Pancreas (tissue), 10 donors: Measurements from ENCODE around the gene CYB5R2. TPM values are rescaled to one million over a fixed set of nuclear protein-coding genes. Genes with fewer than 3 reads are reported as not detected.

Source experiments
- ATAC-seq, 4 donors: fragments of 200-7000 bp; cut with Tn5 transposase; one replicate each; pipeline versions ENCODE4 v1.8.0 to v1.9.1; 2020; ENCODE audit warnings: mild to moderate bottlenecking in 4 of 4, moderate library complexity in 4 of 4
- DNase-seq, 6 donors: peaks; one replicate each; pipeline ENCODE4 v3.0.0-alpha.2; 2020
- FAIRE-seq: peaks from 2 replicates; lab custom pipeline; 2012; peaks lifted over from hg19 to GRCh38; lab: Jason Lieb, UNC
- H3K27ac ChIP-seq, 4 donors: fragments of 200-600 bp; sonication (generic); 1 replicate in 3 of 4; 2 replicates in 1 of 4; pipeline versions ENCODE4 v1.5.0 to v1.8.0; 2020
- H3K27me3 ChIP-seq, 4 donors: fragments of 200-600 bp; one replicate each; pipeline ENCODE4 v1.8.0; 2021
- H3K36me3 ChIP-seq, 3 donors: fragments of 200-600 bp; sonication (generic) in 1 of 3; one replicate each; pipeline versions ENCODE4 v1.5.0 to v1.8.0; 2020 to 2021
- H3K4me1 ChIP-seq, 3 donors: fragments of 200-600 bp; one replicate each; pipeline ENCODE4 v1.8.0; 2021
- H3K4me3 ChIP-seq, 4 donors: fragments of 200-600 bp; sonication (generic) in 2 of 4; one replicate each; pipeline versions ENCODE4 v1.5.0 to v1.8.0; 2020 to 2021
- H3K9me3 ChIP-seq, 4 donors: fragments of 200-600 bp; one replicate each; pipeline ENCODE4 v1.8.0; 2021
- CTCF ChIP-seq, 4 donors: fragments of 200-600 bp; sonication (generic) in 3 of 4; IDR thresholded peaks; one replicate each; pipeline versions ENCODE4 v1.5.0 to v1.8.0; 2021; ENCODE audit warnings: antibody characterized with exemption in 4 of 4
- WGBS, 2 donors: extraction: QIAGEN DNeasy Blood & Tissue Kit; methylation state at CpG; one replicate each; pipeline ENCODE4 v1.1.7; 2013; 5-methylcytosine and 5-hydroxymethylcytosine counted together
- intact Hi-C, 3 donors: fragments of 100-400 bp; cut with DNase I; formaldehyde crosslinking; loops; one replicate each; pipeline versions ENCODE4 v1.11.1 to v1.14.2; 2022
- polyA plus RNA-seq, 2 donors: library from polyadenylated mRNA; stranded (reverse); fragments of 200-250 nt; gene quantifications; one replicate each; pipeline ENCODE4 v1.2.3, GENCODE V29; 2013
- total RNA-seq, 6 donors: library from RNA; stranded (reverse); fragmentation: NEBNext Ultra II Directional in 4 of 6; extraction: Animal tissue kit (Norgen Biotek cat#: 25700) in 4 of 6; gene quantifications; one replicate each; pipeline versions ENCODE4 v1.2.1 to v1.2.4, GENCODE V29; 2021 to 2023
- donor health status: healthy with polysubstance abuse.
- donor health status: DM: no; HTN: no; CAD: no; lungs with moderate emphysema.
- donor health status: DM: no; HTN: no; CAD: no.
- donor health status: control.
- donor health status: control.
- donor health status: Bipolar disorder and iron deficiency.
- donor health status: DM: yes; HTN: yes; CAD: no.
- donor health status: DM: no; HTN: no; CAD: no.
- donor health status: DM: no; HTN: no; CAD: no.
- donor health status: DM: yes; HTN: yes; CAD: no.

Gene CYB5R2
- total and polyA plus RNA-seq, 8 donors: 1.4 to 3.5 (median 1.9) TPM

GRCh38 chr11:7642747-7643146 lies 30.6 kb downstream of the CYB5R2 start:
- intact Hi-C loops: no loop called here
- 34 to 42% methylated on average over 4 of the region's 4 CpGs for whole genome bisulfite sequencing, 2 donors
- no peak overlapping the region for H3K4me3 ChIP-seq
- H3K9me3 ChIP-seq: no peaks in the 10 kb centered on the region
- FAIRE-seq (no peak), DNase-seq (no peak), ATAC-seq (no peak)
- peaks cover 0 to 4% (median 0%) of the 10 kb centered on the region in 3 donors for H3K4me1 ChIP-seq
- H3K27ac ChIP-seq: no peak overlapping the region
- TF ChIP-seq CTCF (IDR thresholded peaks at IDR 0.05): no peak
- peaks cover 0 to 39% (median 7%) of the 10 kb centered on the region in 3 donors for H3K36me3 ChIP-seq
- no peaks in the 10 kb centered on the region for H3K27me3 ChIP-seq

GRCh38 chr11:7640816-7641215 lies 32.5 kb downstream of the CYB5R2 start:
- DNase-seq: no peak
- intact Hi-C loops: no loop called here
- WGBS, 2 donors: 82 to 86% methylated on average over 6 of the region's 6 CpGs
- Histone ChIP-seq H3K27me3 (no peaks in the 10 kb centered on the region), H3K4me1 (peaks cover 0 to 4% (median 0%) of the 10 kb centered on the region in 3 donors), H3K4me3 (no peak overlapping the region), H3K27ac (no peak overlapping the region), H3K9me3 (no peaks in the 10 kb centered on the region), H3K36me3 (peaks cover 0 to 42% (median 7%) of the 10 kb centered on the region in 3 donors)
- ATAC-seq: no peak
- FAIRE-seq: no peak
- TF ChIP-seq CTCF (IDR thresholded peaks at IDR 0.05): no peak

- Histone ChIP-seq H3K9me3 (no peaks in the 10 kb centered on the region), H3K27ac (no peak overlapping the region), H3K36me3 (peaks cover 0 to 51% (median 15%) of the 10 kb centered on the region in 3 donors), H3K4me3 (no peak overlapping the region), H3K4me1 (peaks cover 0 to 4% (median 0%) of the 10 kb centered on the region in 3 donors), H3K27me3 (no peaks in the 10 kb centered on the region)
- ATAC-seq (peak; percentile 55 to 79 (median 70)), FAIRE-seq (no peak), DNase-seq (peak in 1 of 6 donors; percentile 50)
- no peak for TF ChIP-seq CTCF (IDR thresholded peaks at IDR 0.05)
- intact Hi-C loops: no loop called here
- WGBS, 2 donors: 37 to 49% methylated on average over 5 of the region's 5 CpGs
Measured at GRCh38 chr11:7639643-7640025, 33.7 kb downstream of the CYB5R2 start.

GRCh38 chr11:7638710-7639642 lies 34.3 kb downstream of the CYB5R2 start:
- FAIRE-seq: no peak
- Histone ChIP-seq H3K27me3 (no peaks in the 10 kb centered on the region), H3K36me3 (peaks cover 0 to 56% (median 17%) of the 10 kb centered on the region in 3 donors), H3K4me1 (peaks cover 0 to 4% (median 0%) of the 10 kb centered on the region in 3 donors), H3K27ac (no peak overlapping the region), H3K4me3 (no peak overlapping the region), H3K9me3 (no peaks in the 10 kb centered on the region)
- WGBS, 2 donors: 68 to 72% methylated on average over 5 of the region's 5 CpGs
- intact Hi-C loops: no loop called here
- ATAC-seq: peak in 3 of 4 donors; percentile 24 to 43 (median 41)
- TF ChIP-seq CTCF (IDR thresholded peaks at IDR 0.05): no peak
- DNase-seq: no peak
